SU-DHL-6 (cell line): ENCODE measurements around the gene NEAT1.
A peak's percentile ranks its signal among the peaks of the same experiment; 100 is the strongest.

ENCODE experiments used
- H2AFZ ChIP-seq: fragments of 200-600 bp; sonication (generic); 2 replicates; pipeline ENCODE4 v1.6.1; 2014; ENCODE audit warnings: low read depth, mild to moderate bottlenecking, moderate library complexity, mixed read lengths, antibody characterized with exemption, low read length; ENCODE audit not compliant: severe bottlenecking
- H3F3A ChIP-seq: fragments of 200-600 bp; shearing (Covaris generic); 2 replicates; pipeline ENCODE4 v1.6.0; 2016; ENCODE audit warnings: antibody characterized with exemption, mild to moderate bottlenecking; ENCODE audit not compliant: insufficient read depth
- H3K27ac ChIP-seq: fragments of 200-600 bp; sonication (generic); 2 replicates; pipeline ENCODE4 v1.5.1; 2016; ENCODE audit warnings: low read depth, mild to moderate bottlenecking, low read length, moderate library complexity, mixed read lengths
- H3K27me3 ChIP-seq: fragments of 200-600 bp; sonication (generic), shearing (Covaris generic); 2 replicates; pipeline ENCODE4 v1.6.0; 2014; ENCODE audit warnings: mild to moderate bottlenecking, low read length
- H3K36me3 ChIP-seq: fragments of 200-600 bp; sonication (generic); 2 replicates; pipeline ENCODE4 v1.6.1; 2014; ENCODE audit warnings: mild to moderate bottlenecking, low read length, mixed read lengths
- H3K4me2 ChIP-seq: fragments of 300-600, 200-600 bp; shearing (Covaris generic), sonication (generic); 2 replicates; pipeline ENCODE4 v1.6.0; 2014; ENCODE audit warnings: low read length, low read depth, mild to moderate bottlenecking; ENCODE audit not compliant: poor library complexity, severe bottlenecking
- H3K4me3 ChIP-seq: fragments of 200-600 bp; sonication (generic); 2 replicates; pipeline ENCODE4 v1.5.1; 2014; ENCODE audit warnings: antibody characterized with exemption, low read length, mild to moderate bottlenecking, mixed read lengths; ENCODE audit not compliant: insufficient read depth, poor library complexity, severe bottlenecking
- H3K79me2 ChIP-seq: fragments of 200-600 bp; sonication (generic); 2 replicates; pipeline ENCODE4 v1.6.1; 2014; ENCODE audit warnings: mild to moderate bottlenecking, low read length, moderate library complexity; ENCODE audit not compliant: insufficient read depth
- H3K9ac ChIP-seq: fragments of 200-600 bp; sonication (generic); 2 replicates; pipeline ENCODE4 v1.7.0; 2014; ENCODE audit warnings: mild to moderate bottlenecking, low read length
- H3K9me2 ChIP-seq: fragments of 200-600 bp; sonication (generic); replicated peaks from 2 replicates; pipeline ENCODE4 v1.6.1; 2014; ENCODE audit warnings: low read length; ENCODE audit not compliant: insufficient read depth
- H3K9me3 ChIP-seq: fragments of 200-600 bp; sonication (generic); 2 replicates; pipeline ENCODE4 v1.6.1; 2014; ENCODE audit warnings: low read length, mixed read lengths; ENCODE audit not compliant: insufficient read depth
- H4K20me1 ChIP-seq: fragments of 200-600 bp; sonication (generic); 2 replicates; pipeline ENCODE4 v1.6.1; 2014; ENCODE audit warnings: low read depth, mild to moderate bottlenecking, antibody characterized with exemption, low read length, moderate library complexity, mixed read lengths
- CTCF ChIP-seq: fragments of 200-600 bp; sonication (generic); IDR thresholded peaks from one replicate; pipeline ENCODE4 v1.5.1; 2017; ENCODE audit warnings: antibody characterized with exemption, mild to moderate bottlenecking, low read length, moderate library complexity; ENCODE audit not compliant: insufficient read depth, poor library complexity, severe bottlenecking
- EZH2phosphoT487 ChIP-seq: fragments of 200-600 bp; sonication (generic), shearing (Covaris generic); conservative IDR thresholded peaks from 2 replicates; pipeline ENCODE4 v1.6.1; 2018; ENCODE audit warnings: mild to moderate bottlenecking, antibody characterized with exemption, low read length, moderate library complexity, mixed read lengths

The NEAT1 gene

GRCh38 chr11:65390099-65390941, 32.3 kb upstream of the NEAT1 start:
- Histone ChIP-seq H3K9ac (no peak overlapping the region), H3K9me2 (no peaks in the 10 kb centered on the region), H3K79me2 (peaks cover 44% of the 10 kb centered on the region), H3K4me2 (no peak overlapping the region), H2AFZ (no peak overlapping the region), H3K36me3 (no peaks in the 10 kb centered on the region), H3F3A (no peaks in the 10 kb centered on the region), H3K9me3 (no peaks in the 10 kb centered on the region), H3K4me3 (no peak overlapping the region), H4K20me1 (no peaks in the 10 kb centered on the region), H3K27ac (no peak overlapping the region), H3K27me3 (no peaks in the 10 kb centered on the region)
- TF ChIP-seq EZH2phosphoT487, result no peak
- no peak for TF ChIP-seq CTCF

- Histone ChIP-seq H3K27me3 (no peaks in the 10 kb centered on the region), H3K9ac (no peak overlapping the region), H3K79me2 (peaks cover 44% of the 10 kb centered on the region), H3K9me3 (no peaks in the 10 kb centered on the region), H3F3A (no peaks in the 10 kb centered on the region), H3K9me2 (no peaks in the 10 kb centered on the region), H2AFZ (no peak overlapping the region), H3K4me3 (no peak overlapping the region), H4K20me1 (no peaks in the 10 kb centered on the region), H3K4me2 (peak overlapping the region; percentile 3), H3K27ac (no peak overlapping the region), H3K36me3 (no peaks in the 10 kb centered on the region)
- TF ChIP-seq EZH2phosphoT487 (no peak), CTCF (no peak)
These were observed 31.6 kb upstream of the NEAT1 start for GRCh38 chr11:65390996-65391395.

GRCh38 chr11:65392186-65392829, 30.3 kb upstream of the NEAT1 start:
- H2AFZ ChIP-seq, result no peak overlapping the region
- no peak overlapping the region for H3K4me3 ChIP-seq
- no peak overlapping the region for H3K9ac ChIP-seq
- peaks cover 37% of the 10 kb centered on the region for H3K79me2 ChIP-seq
- H3F3A ChIP-seq, result no peaks in the 10 kb centered on the region
- TF ChIP-seq EZH2phosphoT487 (no peak), CTCF (no peak)
- H3K4me2 ChIP-seq, result no peak overlapping the region
- H3K27me3 ChIP-seq, result no peaks in the 10 kb centered on the region
- H3K36me3 ChIP-seq, result no peaks in the 10 kb centered on the region
- H3K9me2 ChIP-seq, result no peaks in the 10 kb centered on the region
- no peak overlapping the region for H3K27ac ChIP-seq
- H4K20me1 ChIP-seq, result no peaks in the 10 kb centered on the region
- no peaks in the 10 kb centered on the region for H3K9me3 ChIP-seq
